ENCODE results near the gene ARHGAP4.

Gene ARHGAP4

GRCh38 chrX:153881281-153881680 is 44.8 kb downstream of the ARHGAP4 start:
- no peak overlapping the region for H3K27ac ChIP-seq (ENCODE audit: low read length)
- no peak overlapping the region for H3K4me3 ChIP-seq (ENCODE audit: low read length)
- peaks cover 3% of the 10 kb centered on the region for H3K9me3 ChIP-seq (ENCODE audit: control insufficient read depth, low read depth, low read length)
- H3K4me1 ChIP-seq (ENCODE audit: control insufficient read depth, low read depth, low read length): peaks cover 24% of the 10 kb centered on the region
- no peak overlapping the region for H3K9ac ChIP-seq (ENCODE audit: low read length)
- no peaks in the 10 kb centered on the region for H3K36me3 ChIP-seq (ENCODE audit: control insufficient read depth, low read depth, low read length)
- peaks cover 11% of the 10 kb centered on the region for H3K27me3 ChIP-seq (ENCODE audit: control insufficient read depth, insufficient read depth, low read length)

DNA sequence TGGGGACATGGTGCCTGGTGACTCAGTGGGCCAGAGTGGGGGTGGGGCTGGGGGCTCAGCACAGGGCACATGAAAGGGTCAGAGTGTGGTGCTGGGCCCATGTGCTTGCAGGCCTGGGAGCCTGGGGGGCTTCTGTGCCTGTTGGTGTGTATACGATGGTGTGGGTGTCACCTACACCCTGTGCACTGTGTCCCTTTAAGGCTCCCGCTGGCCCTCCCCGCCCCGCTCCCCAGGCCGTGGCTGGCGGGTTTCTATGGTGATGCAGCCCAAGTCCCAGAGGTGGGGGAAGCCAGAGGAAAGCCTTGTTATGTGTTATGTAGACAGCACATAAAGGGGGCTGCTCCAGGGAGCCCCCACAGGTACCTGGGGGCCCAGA is 45.6 kb downstream of the ARHGAP4 start:
- Histone ChIP-seq H3K4me1 (ENCODE audit: control insufficient read depth, low read depth, low read length) (peaks cover 24% of the 10 kb centered on the region), H3K9me3 (ENCODE audit: control insufficient read depth, low read depth, low read length) (peaks cover 3% of the 10 kb centered on the region), H3K36me3 (ENCODE audit: control insufficient read depth, low read depth, low read length) (no peaks in the 10 kb centered on the region), H3K4me3 (ENCODE audit: low read length) (no peak overlapping the region), H3K27me3 (ENCODE audit: control insufficient read depth, insufficient read depth, low read length) (peaks cover 9% of the 10 kb centered on the region), H3K27ac (ENCODE audit: low read length) (no peak overlapping the region), H3K9ac (ENCODE audit: low read length) (no peak overlapping the region)

GRCh38 chrX:153879741-153880439 is 46.2 kb downstream of the ARHGAP4 start:
- Histone ChIP-seq H3K4me3 (ENCODE audit: low read length) (no peak overlapping the region), H3K36me3 (ENCODE audit: control insufficient read depth, low read depth, low read length) (no peaks in the 10 kb centered on the region), H3K9me3 (ENCODE audit: control insufficient read depth, low read depth, low read length) (peaks cover 3% of the 10 kb centered on the region), H3K4me1 (ENCODE audit: control insufficient read depth, low read depth, low read length) (peaks cover 22% of the 10 kb centered on the region), H3K27ac (ENCODE audit: low read length) (no peak overlapping the region), H3K9ac (ENCODE audit: low read length) (no peak overlapping the region), H3K27me3 (ENCODE audit: control insufficient read depth, insufficient read depth, low read length) (peaks cover 4% of the 10 kb centered on the region)

DNA sequence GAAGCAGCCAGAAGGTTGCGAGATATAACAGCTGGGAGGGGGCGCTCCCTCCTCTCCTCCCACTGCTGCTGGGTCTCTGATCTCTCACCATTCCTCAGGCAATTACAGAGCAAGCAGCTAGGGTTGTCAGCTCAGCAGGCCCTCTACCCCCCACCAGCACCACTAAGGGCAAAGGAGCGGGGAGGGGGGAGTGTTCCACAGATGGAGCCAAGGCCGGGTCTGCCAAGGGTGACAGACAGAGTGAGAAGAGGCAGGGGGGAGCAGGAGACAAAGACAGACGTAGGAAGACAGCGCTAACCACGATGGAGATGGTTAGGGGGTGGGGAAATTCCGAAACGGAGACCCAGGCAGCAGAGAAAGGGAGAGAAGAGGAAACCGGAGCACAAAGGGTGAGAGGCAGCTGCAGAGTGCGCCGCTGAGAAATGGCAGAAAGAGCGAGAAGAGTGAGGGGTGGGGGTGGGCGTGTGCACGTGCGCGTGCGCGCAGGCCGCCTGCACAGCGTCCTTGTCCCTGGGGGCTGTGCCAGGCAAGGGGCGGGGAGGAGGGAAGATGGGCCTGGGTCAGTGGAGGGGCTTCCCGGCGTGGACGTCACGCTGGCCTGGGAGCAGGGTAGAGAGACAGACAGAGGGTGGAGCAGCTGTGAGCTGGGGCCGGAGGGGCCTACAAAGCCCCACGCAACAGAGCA is 47.0 kb downstream of the ARHGAP4 start:
- Histone ChIP-seq H3K4me1 (ENCODE audit: control insufficient read depth, low read depth, low read length) (peaks cover 20% of the 10 kb centered on the region), H3K9me3 (ENCODE audit: control insufficient read depth, low read depth, low read length) (peaks cover 3% of the 10 kb centered on the region), H3K27ac (ENCODE audit: low read length) (no peak overlapping the region), H3K27me3 (ENCODE audit: control insufficient read depth, insufficient read depth, low read length) (no peaks in the 10 kb centered on the region), H3K9ac (ENCODE audit: low read length) (no peak overlapping the region), H3K36me3 (ENCODE audit: control insufficient read depth, low read depth, low read length) (no peaks in the 10 kb centered on the region), H3K4me3 (ENCODE audit: low read length) (peak overlapping the region; percentile 43)

DNA sequence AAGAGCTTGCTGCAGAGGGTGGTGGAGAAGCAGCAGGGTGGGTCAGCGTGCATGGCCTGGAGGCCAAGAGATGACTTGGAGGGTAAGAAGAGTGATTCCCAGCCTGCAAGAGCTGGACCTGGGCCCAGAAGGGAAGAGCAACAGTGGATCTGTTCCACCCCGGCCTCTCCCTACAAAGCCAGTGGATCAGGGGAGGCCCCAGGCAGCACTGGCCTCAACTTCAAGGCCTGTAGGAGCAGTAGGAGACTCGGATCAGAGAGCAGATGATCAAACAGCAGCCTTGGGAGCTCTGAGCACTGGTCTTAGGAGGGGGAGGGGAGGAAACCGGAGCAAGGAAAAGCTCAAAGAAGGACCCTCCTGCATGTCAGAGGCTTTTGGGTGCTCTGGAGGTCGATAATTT is 47.7 kb downstream of the ARHGAP4 start:
- Histone ChIP-seq H3K27ac (ENCODE audit: low read length) (no peak overlapping the region), H3K9me3 (ENCODE audit: control insufficient read depth, low read depth, low read length) (peaks cover 3% of the 10 kb centered on the region), H3K4me1 (ENCODE audit: control insufficient read depth, low read depth, low read length) (peaks cover 16% of the 10 kb centered on the region), H3K9ac (ENCODE audit: low read length) (no peak overlapping the region), H3K36me3 (ENCODE audit: control insufficient read depth, low read depth, low read length) (no peaks in the 10 kb centered on the region), H3K4me3 (ENCODE audit: low read length) (peak overlapping the region; percentile 43), H3K27me3 (ENCODE audit: control insufficient read depth, insufficient read depth, low read length) (no peaks in the 10 kb centered on the region)

DNA sequence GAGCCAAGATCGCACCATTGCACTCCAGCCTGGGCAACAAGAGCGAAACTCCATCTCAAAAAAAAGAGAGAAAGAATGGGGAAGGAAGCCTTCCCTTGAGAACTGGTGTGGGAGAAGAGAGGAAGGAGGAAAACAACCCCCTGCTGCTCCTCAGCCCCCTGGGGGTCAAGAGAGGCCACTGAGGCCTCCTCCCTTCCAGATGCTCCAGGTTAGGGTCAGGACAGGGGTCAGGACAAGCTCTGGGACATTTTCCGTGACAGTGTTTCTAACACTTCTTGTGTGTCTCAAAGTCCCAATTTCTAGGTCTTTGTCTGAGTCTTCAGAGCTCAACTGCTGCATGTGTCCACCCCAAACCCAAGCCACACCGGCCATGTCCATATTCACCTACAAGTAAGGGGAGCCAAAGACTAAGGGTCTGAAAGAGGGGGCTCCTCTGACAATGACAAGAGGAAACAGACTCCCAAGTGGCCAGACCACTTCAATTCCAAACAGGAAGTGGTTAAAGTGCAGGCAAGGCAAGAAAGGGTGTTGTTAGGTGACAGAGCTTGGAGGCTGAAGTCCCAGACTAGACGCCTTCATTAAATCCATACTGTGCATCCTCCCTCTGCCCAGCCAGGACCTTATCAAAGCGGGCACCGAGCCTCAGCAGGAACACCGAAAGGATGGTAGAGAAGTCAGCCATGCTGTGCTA is 48.3 kb downstream of the ARHGAP4 start:
- H3K4me3 ChIP-seq (ENCODE audit: low read length): no peak overlapping the region
- no peak overlapping the region for H3K9ac ChIP-seq (ENCODE audit: low read length)
- peaks cover 16% of the 10 kb centered on the region for H3K4me1 ChIP-seq (ENCODE audit: control insufficient read depth, low read depth, low read length)
- H3K27me3 ChIP-seq (ENCODE audit: control insufficient read depth, insufficient read depth, low read length): no peaks in the 10 kb centered on the region
- no peaks in the 10 kb centered on the region for H3K36me3 ChIP-seq (ENCODE audit: control insufficient read depth, low read depth, low read length)
- no peak overlapping the region for H3K27ac ChIP-seq (ENCODE audit: low read length)
- peaks cover 3% of the 10 kb centered on the region for H3K9me3 ChIP-seq (ENCODE audit: control insufficient read depth, low read depth, low read length)

- Histone ChIP-seq H3K9ac (ENCODE audit: low read length) (no peak overlapping the region), H3K4me1 (ENCODE audit: control insufficient read depth, low read depth, low read length) (peaks cover 16% of the 10 kb centered on the region), H3K36me3 (ENCODE audit: control insufficient read depth, low read depth, low read length) (no peaks in the 10 kb centered on the region), H3K9me3 (ENCODE audit: control insufficient read depth, low read depth, low read length) (peaks cover under 1% of the 10 kb centered on the region), H3K27me3 (ENCODE audit: control insufficient read depth, insufficient read depth, low read length) (no peaks in the 10 kb centered on the region), H3K4me3 (ENCODE audit: low read length) (no peak overlapping the region), H3K27ac (ENCODE audit: low read length) (no peak overlapping the region)
These were observed 50.0 kb downstream of the ARHGAP4 start for GRCh38 chrX:153876112-153876491.

DNA sequence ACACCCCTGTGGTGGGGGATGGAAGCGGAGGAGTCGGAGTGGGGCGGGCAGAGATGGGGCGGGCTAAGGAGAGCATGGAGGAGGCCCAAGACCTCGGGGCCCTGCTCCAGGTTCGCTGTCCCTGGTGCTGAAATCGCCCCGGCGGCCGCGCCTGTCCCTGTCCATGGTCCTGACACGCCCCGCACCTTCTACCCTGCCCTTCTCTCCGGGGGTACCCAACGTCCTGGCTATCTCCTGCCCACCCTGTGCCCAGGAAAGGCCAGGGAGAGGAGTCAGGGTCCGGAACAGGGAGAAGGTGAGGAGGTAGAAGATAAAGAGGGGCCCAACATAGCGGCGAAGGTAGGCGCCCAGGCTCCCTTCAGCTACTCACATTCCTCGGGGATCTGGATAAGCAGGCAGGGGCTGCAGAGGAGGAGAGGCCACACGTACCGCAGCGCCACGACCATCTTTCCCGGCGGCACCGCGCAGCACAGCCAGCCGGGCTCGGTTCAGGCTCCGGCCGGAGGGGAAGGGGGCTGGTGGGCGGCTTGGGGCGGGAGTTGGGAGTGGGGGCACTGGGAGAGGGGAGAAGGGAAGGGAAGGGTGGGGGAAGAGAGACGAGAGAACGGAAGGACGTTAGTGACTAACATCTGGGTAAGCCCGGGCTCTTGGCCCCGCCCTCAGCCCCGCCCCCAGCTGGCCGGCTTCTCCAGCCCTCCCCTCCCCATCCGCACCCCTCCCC is 50.5 kb downstream of the ARHGAP4 start:
- Histone ChIP-seq H3K9me3 (ENCODE audit: control insufficient read depth, low read depth, low read length) (no peaks in the 10 kb centered on the region), H3K27ac (ENCODE audit: low read length) (no peak overlapping the region), H3K4me3 (ENCODE audit: low read length) (peak overlapping the region; percentile 20), H3K27me3 (ENCODE audit: control insufficient read depth, insufficient read depth, low read length) (no peaks in the 10 kb centered on the region), H3K9ac (ENCODE audit: low read length) (no peak overlapping the region), H3K36me3 (ENCODE audit: control insufficient read depth, low read depth, low read length) (no peaks in the 10 kb centered on the region), H3K4me1 (ENCODE audit: control insufficient read depth, low read depth, low read length) (peaks cover 16% of the 10 kb centered on the region)

GRCh38 chrX:153874366-153875125 is 51.5 kb downstream of the ARHGAP4 start:
- no peak overlapping the region for H3K27ac ChIP-seq (ENCODE audit: low read length)
- H3K9ac ChIP-seq (ENCODE audit: low read length): no peak overlapping the region
- no peaks in the 10 kb centered on the region for H3K27me3 ChIP-seq (ENCODE audit: control insufficient read depth, insufficient read depth, low read length)
- no peak overlapping the region for H3K4me3 ChIP-seq (ENCODE audit: low read length)
- H3K9me3 ChIP-seq (ENCODE audit: control insufficient read depth, low read depth, low read length): peaks cover 3% of the 10 kb centered on the region
- H3K36me3 ChIP-seq (ENCODE audit: control insufficient read depth, low read depth, low read length): no peaks in the 10 kb centered on the region
- peaks cover 7% of the 10 kb centered on the region for H3K4me1 ChIP-seq (ENCODE audit: control insufficient read depth, low read depth, low read length)

DNA sequence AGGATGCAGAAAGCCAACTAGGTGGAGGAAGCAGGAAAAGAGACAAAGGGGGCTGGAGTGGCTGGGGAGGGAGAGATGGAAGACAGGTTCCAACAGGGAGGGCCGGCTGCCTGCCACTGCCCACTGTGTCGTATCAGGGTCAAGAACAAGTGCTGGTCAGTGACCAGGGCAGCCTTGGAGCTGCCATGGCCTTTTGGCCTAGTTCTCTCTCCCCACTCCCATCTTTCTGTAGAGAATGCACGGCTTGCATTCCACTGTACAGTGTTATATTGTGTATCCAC is 52.0 kb downstream of the ARHGAP4 start:
- H3K4me1 ChIP-seq (ENCODE audit: control insufficient read depth, low read depth, low read length): peaks cover 7% of the 10 kb centered on the region
- peaks cover 3% of the 10 kb centered on the region for H3K9me3 ChIP-seq (ENCODE audit: control insufficient read depth, low read depth, low read length)
- no peak overlapping the region for H3K27ac ChIP-seq (ENCODE audit: low read length)
- H3K27me3 ChIP-seq (ENCODE audit: control insufficient read depth, insufficient read depth, low read length): no peaks in the 10 kb centered on the region
- H3K4me3 ChIP-seq (ENCODE audit: low read length): no peak overlapping the region
- no peaks in the 10 kb centered on the region for H3K36me3 ChIP-seq (ENCODE audit: control insufficient read depth, low read depth, low read length)
- H3K9ac ChIP-seq (ENCODE audit: low read length): no peak overlapping the region

Data from iPS-18a (cell line).